HG02610 (cell line): ENCODE measurements around the gene BEST2.

ENCODE experiments used
- ATAC-seq: cut with Tn5 transposase; IDR thresholded peaks from one replicate; pipeline ENCODE4 v1.9.1; 2021; ENCODE audit warnings: mild to moderate bottlenecking, moderate library complexity; ENCODE audit not compliant: unreplicated experiment

The BEST2 gene

GRCh38 chr19:12786141-12786870 lies 34.7 kb downstream of the BEST2 start:
- ATAC-seq, result no peak

GRCh38 chr19:12786952-12787351 lies 35.4 kb downstream of the BEST2 start:
- no peak for ATAC-seq

GRCh38 chr19:12787458-12787857 lies 35.9 kb downstream of the BEST2 start:
- no peak for ATAC-seq

GRCh38 chr19:12788042-12788681 lies 36.6 kb downstream of the BEST2 start:
- ATAC-seq, result no peak

GRCh38 chr19:12788682-12789097 lies 37.1 kb downstream of the BEST2 start:
- no peak for ATAC-seq

GRCh38 chr19:12789098-12789903 lies 37.7 kb downstream of the BEST2 start:
- no peak for ATAC-seq

DNA sequence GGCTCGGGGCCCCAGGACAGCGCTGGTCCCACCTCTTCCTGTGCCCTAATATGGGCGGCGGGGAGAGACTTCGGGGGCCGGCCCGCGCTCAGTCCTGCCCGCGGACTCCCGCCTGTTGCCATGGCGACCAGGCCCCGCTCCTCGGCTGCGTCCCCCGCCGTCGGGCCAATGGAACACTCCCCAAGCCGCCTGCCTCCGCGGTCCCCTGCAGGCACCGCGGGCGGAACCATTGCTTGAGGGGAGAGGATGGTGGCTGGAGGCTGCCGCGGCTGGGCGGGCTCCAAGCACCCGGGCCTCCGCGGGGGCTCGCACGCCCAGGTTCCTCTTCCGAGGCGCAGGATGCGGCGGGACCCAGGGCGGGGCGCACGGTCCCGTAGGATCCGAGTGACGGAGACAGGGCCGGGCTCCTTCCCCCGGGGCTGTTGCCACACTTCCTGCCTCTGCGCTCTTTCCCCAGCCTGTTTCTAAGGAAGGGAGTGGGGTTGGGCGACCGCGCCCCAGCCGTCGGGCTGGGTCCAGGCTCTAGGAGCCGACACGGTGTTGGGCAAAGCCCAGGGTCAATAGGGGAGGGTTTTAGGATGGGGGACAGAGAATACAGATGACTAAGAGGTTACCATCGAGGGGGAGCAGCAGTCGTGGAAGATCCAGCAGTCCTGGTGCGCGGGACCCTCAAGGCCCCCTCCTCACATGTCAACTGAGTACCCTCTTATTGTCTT lies 38.5 kb downstream of the BEST2 start:
- ATAC-seq, result peak; percentile 35

- ATAC-seq, result no peak
Observed at GRCh38 chr19:12790628-12791344, 39.2 kb downstream of the BEST2 start.

DNA sequence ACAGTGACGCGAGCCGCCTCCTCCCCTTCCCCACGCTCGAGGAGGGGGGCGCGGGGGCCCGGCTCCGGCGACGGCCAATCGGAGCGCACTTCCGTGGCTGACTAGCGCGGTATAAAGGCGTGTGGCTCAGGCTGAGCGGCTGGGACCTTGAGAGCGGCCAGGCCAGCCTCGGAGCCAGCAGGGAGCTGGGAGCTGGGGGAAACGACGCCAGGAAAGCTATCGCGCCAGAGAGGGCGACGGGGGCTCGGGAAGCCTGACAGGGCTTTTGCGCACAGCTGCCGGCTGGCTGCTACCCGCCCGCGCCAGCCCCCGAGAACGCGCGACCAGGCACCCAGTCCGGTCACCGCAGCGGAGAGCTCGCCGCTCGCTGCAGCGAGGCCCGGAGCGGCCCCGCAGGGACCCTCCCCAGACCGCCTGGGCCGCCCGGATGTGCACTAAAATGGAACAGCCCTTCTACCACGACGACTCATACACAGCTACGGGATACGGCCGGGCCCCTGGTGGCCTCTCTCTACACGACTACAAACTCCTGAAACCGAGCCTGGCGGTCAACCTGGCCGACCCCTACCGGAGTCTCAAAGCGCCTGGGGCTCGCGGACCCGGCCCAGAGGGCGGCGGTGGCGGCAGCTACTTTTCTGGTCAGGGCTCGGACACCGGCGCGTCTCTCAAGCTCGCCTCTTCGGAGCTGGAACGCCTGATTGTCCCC lies 39.9 kb downstream of the BEST2 start, which contains the start of gene JUNB:
TSS of gene JUNB (plus strand) at position 142 of the 706 bp plus-strand sequence. CDS start at position 428, 286 bp downstream.
- peak; percentile 26 for ATAC-seq

GRCh38 chr19:12792051-12792852 lies 40.7 kb downstream of the BEST2 start:
- no peak for ATAC-seq

DNA sequence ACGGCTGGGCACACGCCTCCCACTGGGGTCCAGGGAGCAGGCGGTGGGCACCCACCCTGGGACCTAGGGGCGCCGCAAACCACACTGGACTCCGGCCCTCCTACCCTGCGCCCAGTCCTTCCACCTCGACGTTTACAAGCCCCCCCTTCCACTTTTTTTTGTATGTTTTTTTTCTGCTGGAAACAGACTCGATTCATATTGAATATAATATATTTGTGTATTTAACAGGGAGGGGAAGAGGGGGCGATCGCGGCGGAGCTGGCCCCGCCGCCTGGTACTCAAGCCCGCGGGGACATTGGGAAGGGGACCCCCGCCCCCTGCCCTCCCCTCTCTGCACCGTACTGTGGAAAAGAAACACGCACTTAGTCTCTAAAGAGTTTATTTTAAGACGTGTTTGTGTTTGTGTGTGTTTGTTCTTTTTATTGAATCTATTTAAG lies 41.3 kb downstream of the BEST2 start:
- ATAC-seq, result no peak

DNA sequence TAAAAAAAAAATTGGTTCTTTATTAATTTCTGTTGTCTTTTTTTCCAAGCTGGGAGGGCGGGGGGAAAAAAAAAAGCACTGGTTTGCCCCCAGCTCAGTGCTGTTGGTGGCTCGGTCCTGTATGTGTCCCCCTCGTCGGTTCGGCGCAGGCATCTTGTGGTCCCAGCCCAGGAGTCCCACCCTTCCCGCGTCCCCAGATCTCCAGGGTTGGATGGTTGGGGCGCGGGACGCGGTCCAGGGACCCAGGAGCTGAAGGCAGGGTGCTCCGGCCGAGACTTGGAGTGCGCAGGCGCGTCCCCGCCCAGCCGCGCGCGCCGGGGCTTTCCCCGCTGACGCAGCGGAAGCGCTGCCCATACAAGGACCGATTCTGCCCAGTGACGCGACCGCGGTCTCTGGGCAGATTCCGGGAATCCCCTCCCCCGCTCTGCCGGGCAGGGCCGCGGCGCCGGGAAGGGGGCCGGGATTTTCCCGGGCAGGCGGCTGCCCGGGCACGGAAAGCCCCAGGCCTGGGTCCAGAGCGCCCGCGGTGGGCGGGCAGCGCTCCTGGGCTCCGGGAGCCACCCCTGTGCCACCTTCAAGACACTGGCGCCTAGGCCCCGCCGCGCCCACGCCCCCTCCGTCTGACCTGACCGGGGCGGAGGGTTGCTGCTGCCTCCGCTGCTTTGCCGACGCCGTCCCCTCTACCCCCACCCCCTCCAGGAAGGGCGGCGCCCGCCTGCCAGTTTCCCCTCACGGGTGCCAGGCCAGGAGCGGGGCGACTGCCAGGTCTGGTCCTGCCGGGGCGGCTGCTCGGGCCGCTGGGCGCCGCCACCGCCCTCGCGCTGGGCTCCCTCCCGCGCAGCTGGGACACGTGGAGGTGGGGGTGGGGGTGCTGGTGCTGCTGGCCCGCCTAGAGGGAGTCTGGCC lies 42.0 kb downstream of the BEST2 start:
- ATAC-seq, result peak; percentile 27

- no peak for ATAC-seq
Observed at GRCh38 chr19:12794196-12794941, 42.8 kb downstream of the BEST2 start.

DNA sequence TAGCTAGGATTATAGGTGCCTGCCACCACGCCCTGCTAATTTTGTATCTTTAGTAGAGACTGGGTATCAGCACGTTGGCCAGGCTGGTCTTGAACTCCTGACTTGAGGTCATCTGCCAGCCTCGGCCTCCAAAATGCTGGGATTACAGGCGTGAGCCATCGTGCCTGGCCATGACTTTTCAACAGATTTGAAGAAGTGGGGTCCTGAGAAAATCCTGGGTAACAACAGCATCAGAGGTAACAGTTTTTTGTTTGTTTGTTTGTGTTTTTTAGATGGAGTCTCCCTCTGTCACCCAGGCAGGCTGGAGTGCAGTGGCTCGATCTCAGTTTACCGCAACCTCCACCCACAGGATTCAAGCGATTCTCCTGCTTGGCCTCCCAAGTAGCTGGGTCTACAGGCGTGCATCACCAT lies 43.4 kb downstream of the BEST2 start:
- no peak for ATAC-seq

- no peak for ATAC-seq
Observed at GRCh38 chr19:12796146-12797071, 44.8 kb downstream of the BEST2 start.

GRCh38 chr19:12797141-12797587 lies 45.6 kb downstream of the BEST2 start:
- ATAC-seq, result no peak
